Suppressor macrophage treated with lipopolysaccharide for 4 hours (primary cell): ENCODE measurements around the gene FHIT.

ENCODE experiments used
- DNase-seq: peaks from one replicate; pipeline ENCODE4 v3.0.0-alpha.2; 2020

The FHIT gene

GRCh38 chr3:59885101-59885500, 1366.2 kb downstream of the FHIT start:
- DNase-seq, result no peak

- DNase-seq, result peak; percentile 62
Measured at GRCh38 chr3:59884409-59884808, 1366.8 kb downstream of the FHIT start.

GRCh38 chr3:59882746-59883145, 1368.5 kb downstream of the FHIT start:
- DNase-seq, result no peak

- no peak for DNase-seq
Measured at GRCh38 chr3:59880717-59881116, 1370.5 kb downstream of the FHIT start.

GRCh38 chr3:59879031-59879581, 1372.1 kb downstream of the FHIT start:
- no peak for DNase-seq

- DNase-seq, result no peak
Measured at GRCh38 chr3:59878038-59878427, 1373.2 kb downstream of the FHIT start.

GRCh38 chr3:59877263-59878037, 1373.8 kb downstream of the FHIT start:
- no peak for DNase-seq

GRCh38 chr3:59876533-59877062, 1374.7 kb downstream of the FHIT start:
- DNase-seq, result peak; percentile 21

GRCh38 chr3:59873576-59874230, 1377.5 kb downstream of the FHIT start:
- peak; percentile 23 for DNase-seq

GRCh38 chr3:59872128-59872527, 1379.1 kb downstream of the FHIT start:
- no peak for DNase-seq

GRCh38 chr3:59867185-59868002, 1383.9 kb downstream of the FHIT start:
- DNase-seq, result no peak

- DNase-seq, result no peak
Measured at GRCh38 chr3:59866076-59866475, 1385.2 kb downstream of the FHIT start.

GRCh38 chr3:59865351-59865750, 1385.9 kb downstream of the FHIT start:
- no peak for DNase-seq

- DNase-seq, result no peak
Measured at GRCh38 chr3:59862686-59863085, 1388.6 kb downstream of the FHIT start.

GRCh38 chr3:59857589-59858346, 1393.5 kb downstream of the FHIT start:
- peak; percentile 87 for DNase-seq

GRCh38 chr3:59856934-59857460, 1394.3 kb downstream of the FHIT start:
- no peak for DNase-seq

- DNase-seq, result no peak
Measured at GRCh38 chr3:59854061-59854709, 1397.1 kb downstream of the FHIT start.

- no peak for DNase-seq
Measured at GRCh38 chr3:59850417-59850816, 1400.8 kb downstream of the FHIT start.

GRCh38 chr3:59845386-59845785, 1405.9 kb downstream of the FHIT start:
- no peak for DNase-seq

- DNase-seq, result peak; percentile 28
Measured at GRCh38 chr3:59843821-59844220, 1407.4 kb downstream of the FHIT start.

GRCh38 chr3:59839810-59840515, 1411.3 kb downstream of the FHIT start:
- peak; percentile 50 for DNase-seq
